ENCODE measurements around the gene MCTP1. TPM values are rescaled to one million over a fixed set of nuclear protein-coding genes. Genes with fewer than 3 reads are reported as not detected.

The MCTP1 gene
- total RNA-seq, 1 donor from 2014 or later, result 3.7 TPM

GRCh38 chr5:95280401-95281095 lies 4.3 kb downstream of the MCTP1 start:
- no peaks in the 10 kb centered on the region for H3K9me3 Mint-ChIP-seq
- H3K4me3 Mint-ChIP-seq, result no peak overlapping the region
- no peak for TF ChIP-seq EZH2phosphoT487 (IDR thresholded peaks at IDR 0.05)
- TF ChIP-seq, protein P1, sequence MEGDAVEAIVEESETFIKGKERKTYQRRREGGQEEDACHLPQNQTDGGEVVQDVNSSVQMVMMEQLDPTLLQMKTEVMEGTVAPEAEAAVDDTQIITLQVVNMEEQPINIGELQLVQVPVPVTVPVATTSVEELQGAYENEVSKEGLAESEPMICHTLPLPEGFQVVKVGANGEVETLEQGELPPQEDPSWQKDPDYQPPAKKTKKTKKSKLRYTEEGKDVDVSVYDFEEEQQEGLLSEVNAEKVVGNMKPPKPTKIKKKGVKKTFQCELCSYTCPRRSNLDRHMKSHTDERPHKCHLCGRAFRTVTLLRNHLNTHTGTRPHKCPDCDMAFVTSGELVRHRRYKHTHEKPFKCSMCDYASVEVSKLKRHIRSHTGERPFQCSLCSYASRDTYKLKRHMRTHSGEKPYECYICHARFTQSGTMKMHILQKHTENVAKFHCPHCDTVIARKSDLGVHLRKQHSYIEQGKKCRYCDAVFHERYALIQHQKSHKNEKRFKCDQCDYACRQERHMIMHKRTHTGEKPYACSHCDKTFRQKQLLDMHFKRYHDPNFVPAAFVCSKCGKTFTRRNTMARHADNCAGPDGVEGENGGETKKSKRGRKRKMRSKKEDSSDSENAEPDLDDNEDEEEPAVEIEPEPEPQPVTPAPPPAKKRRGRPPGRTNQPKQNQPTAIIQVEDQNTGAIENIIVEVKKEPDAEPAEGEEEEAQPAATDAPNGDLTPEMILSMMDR (IDR thresholded peaks at IDR 0.05), result no peak
- TF ChIP-seq EZH2 (IDR thresholded peaks at IDR 0.05), result no peak
- Histone ChIP-seq H3K36me3 (no peaks in the 10 kb centered on the region), H3K27me3 (peaks cover 40% of the 10 kb centered on the region), H3K9me3 (ENCODE audit: low read depth) (no peaks in the 10 kb centered on the region), H3K4me2 (no peak overlapping the region), H4K20me1 (ENCODE audit: low read depth) (no peaks in the 10 kb centered on the region), H3K79me2 (ENCODE audit: low read depth) (no peaks in the 10 kb centered on the region), H3K4me3 (no peak overlapping the region), H3K27ac (no peak overlapping the region), H3K4me1 (peaks cover 18% of the 10 kb centered on the region), H3F3A (ENCODE audit: low read depth) (peaks cover 25% of the 10 kb centered on the region), H3K9ac (no peak overlapping the region), H2AFZ (replicated peaks) (peak overlapping the region; percentile 35)
- no peak overlapping the region for H3K27ac Mint-ChIP-seq
- H3K27me3 Mint-ChIP-seq (ENCODE audit: insufficient read depth, low read depth), result peaks cover 22% of the 10 kb centered on the region
- H3K36me3 Mint-ChIP-seq, result no peaks in the 10 kb centered on the region
- H3K4me1 Mint-ChIP-seq, result peaks cover 11% of the 10 kb centered on the region
- no peak for DNase-seq (ENCODE audit: low spot score)

GRCh38 chr5:95274011-95274410 lies 10.9 kb downstream of the MCTP1 start:
- Mint-ChIP-seq H3K36me3 (no peaks in the 10 kb centered on the region), H3K9me3 (no peaks in the 10 kb centered on the region), H3K27me3 (ENCODE audit: insufficient read depth, low read depth) (no peaks in the 10 kb centered on the region), H3K4me3 (no peak overlapping the region), H3K27ac (no peak overlapping the region), H3K4me1 (no peaks in the 10 kb centered on the region)
- TF ChIP-seq, protein P1 (IDR thresholded peaks at IDR 0.05), result no peak
- H3K27ac ChIP-seq, result no peak overlapping the region
- no peaks in the 10 kb centered on the region for H3K36me3 ChIP-seq
- no peaks in the 10 kb centered on the region for H3K79me2 ChIP-seq (ENCODE audit: low read depth)
- no peaks in the 10 kb centered on the region for H4K20me1 ChIP-seq (ENCODE audit: low read depth)
- H2AFZ ChIP-seq (replicated peaks), result no peak overlapping the region
- peaks cover 7% of the 10 kb centered on the region for H3K4me1 ChIP-seq
- H3K9me3 ChIP-seq (ENCODE audit: low read depth), result no peaks in the 10 kb centered on the region
- H3K4me2 ChIP-seq, result no peak overlapping the region
- no peak for DNase-seq (ENCODE audit: low spot score)
- H3F3A ChIP-seq (ENCODE audit: low read depth), result peaks cover 10% of the 10 kb centered on the region
- no peak overlapping the region for H3K4me3 ChIP-seq
- H3K27me3 ChIP-seq, result no peaks in the 10 kb centered on the region
- no peak overlapping the region for H3K9ac ChIP-seq

- Histone ChIP-seq H3K27ac (no peak overlapping the region), H3K79me2 (ENCODE audit: low read depth) (no peaks in the 10 kb centered on the region), H3K27me3 (no peaks in the 10 kb centered on the region), H3K4me1 (peaks cover 2% of the 10 kb centered on the region), H3K9ac (no peak overlapping the region), H4K20me1 (ENCODE audit: low read depth) (no peaks in the 10 kb centered on the region), H3K4me3 (no peak overlapping the region), H3K36me3 (no peaks in the 10 kb centered on the region), H3K4me2 (no peak overlapping the region), H2AFZ (replicated peaks) (no peak overlapping the region), H3F3A (ENCODE audit: low read depth) (peaks cover 5% of the 10 kb centered on the region), H3K9me3 (ENCODE audit: low read depth) (no peaks in the 10 kb centered on the region)
- Mint-ChIP-seq H3K4me3 (no peak overlapping the region), H3K9me3 (no peaks in the 10 kb centered on the region), H3K36me3 (no peaks in the 10 kb centered on the region), H3K4me1 (no peaks in the 10 kb centered on the region), H3K27me3 (ENCODE audit: insufficient read depth, low read depth) (no peaks in the 10 kb centered on the region), H3K27ac (no peak overlapping the region)
- DNase-seq (ENCODE audit: low spot score), result no peak
- TF ChIP-seq, protein P1 (IDR thresholded peaks at IDR 0.05), result no peak
- TF ChIP-seq EZH2 (IDR thresholded peaks at IDR 0.05) (no peak), EZH2phosphoT487 (IDR thresholded peaks at IDR 0.05) (no peak)
Observed at GRCh38 chr5:95272316-95272929, 12.5 kb downstream of the MCTP1 start.

Data from neural progenitor cell (in vitro differentiated cells).